COLO668 (cell line): ENCODE measurements around the gene STON2.
A peak's percentile ranks its signal among the peaks of the same experiment; 100 is the strongest.
"Not testable (repeated sequence)": the region's sequence is repeated elsewhere in the genome, so short reads cannot be mapped to it uniquely, and the experiment has no call there.

ENCODE experiments used
- DNase-seq: peaks from one replicate; lab custom pipeline; 2025; ENCODE audit not compliant: unreplicated experiment; lab: John Stamatoyannopoulos, UW

STON2 gene

GRCh38 chr14:81272317-81272716 is 127.8 kb downstream of the STON2 start:
- no peak for DNase-seq

DNA sequence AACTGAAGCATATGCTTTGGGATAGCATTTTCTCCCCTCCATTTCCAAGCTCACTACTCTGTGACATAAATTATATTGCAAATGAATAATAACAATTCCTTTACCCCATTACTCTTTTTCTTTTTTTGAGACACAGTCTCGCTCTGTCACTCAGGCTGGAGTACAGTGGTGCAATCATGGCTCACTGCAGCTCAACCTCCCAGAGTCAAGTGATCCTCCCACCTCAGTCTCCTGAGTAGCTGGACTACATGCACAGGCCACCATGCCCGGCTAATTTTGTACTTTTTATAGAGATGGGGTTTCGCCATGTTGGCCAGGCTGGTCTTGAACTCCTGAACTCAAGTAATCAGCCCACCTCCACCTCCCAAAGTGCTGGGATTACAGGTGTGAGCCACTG is 130.1 kb downstream of the STON2 start:
- DNase-seq = no peak

- peak; percentile 46 for DNase-seq
These were observed 130.8 kb downstream of the STON2 start for GRCh38 chr14:81269100-81269978.

- DNase-seq = no peak
These were observed 132.1 kb downstream of the STON2 start for GRCh38 chr14:81268016-81268416.

DNA sequence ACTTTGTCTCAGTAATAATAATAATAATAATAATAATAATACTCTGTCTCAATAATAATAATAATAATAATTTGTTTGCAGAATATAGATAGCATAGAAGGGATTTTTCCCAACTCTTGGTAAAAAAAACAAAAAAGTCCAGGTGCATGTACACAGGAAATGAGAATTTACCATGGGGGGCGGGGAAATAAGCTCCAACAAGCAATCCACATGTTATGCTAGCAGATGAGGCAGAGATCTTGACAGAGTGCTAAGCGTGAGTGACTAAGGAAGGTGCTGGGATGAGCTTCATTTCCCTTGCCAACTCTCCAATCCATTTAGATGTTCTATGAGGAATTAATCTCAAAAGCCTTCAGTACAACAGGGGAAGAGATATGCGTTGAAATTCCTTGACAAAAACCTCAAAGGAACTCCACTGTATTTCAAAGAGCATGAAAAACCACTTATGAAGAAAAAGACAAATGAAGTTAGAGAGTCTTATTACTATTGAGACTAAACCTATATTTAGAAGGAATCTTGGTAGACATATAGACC is 134.4 kb downstream of the STON2 start:
- no peak for DNase-seq

DNA sequence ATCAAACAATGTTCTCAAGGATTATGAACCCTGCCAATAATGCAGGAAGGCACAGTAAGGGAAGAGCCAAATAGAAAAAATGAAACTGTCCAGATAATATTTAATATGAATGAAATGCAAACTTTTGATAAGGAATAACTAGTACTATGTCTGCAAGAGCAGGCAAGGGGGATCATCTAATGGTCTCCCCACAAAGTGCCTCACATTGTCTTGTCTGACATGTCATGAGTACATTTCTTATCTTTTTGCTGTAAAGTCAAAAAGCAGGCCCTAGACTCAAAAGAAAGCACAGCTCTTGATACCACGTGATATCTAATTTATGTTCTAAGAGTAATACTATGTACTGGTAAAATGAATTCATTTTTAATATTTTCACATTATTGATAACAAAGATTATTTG is 135.5 kb downstream of the STON2 start:
- DNase-seq = no peak

- DNase-seq = no peak
These were observed 136.2 kb downstream of the STON2 start for GRCh38 chr14:81263777-81264410.

- DNase-seq = no peak
These were observed 138.9 kb downstream of the STON2 start for GRCh38 chr14:81261176-81261575.

GRCh38 chr14:81260732-81261131 is 139.4 kb downstream of the STON2 start:
- DNase-seq = no peak

DNA sequence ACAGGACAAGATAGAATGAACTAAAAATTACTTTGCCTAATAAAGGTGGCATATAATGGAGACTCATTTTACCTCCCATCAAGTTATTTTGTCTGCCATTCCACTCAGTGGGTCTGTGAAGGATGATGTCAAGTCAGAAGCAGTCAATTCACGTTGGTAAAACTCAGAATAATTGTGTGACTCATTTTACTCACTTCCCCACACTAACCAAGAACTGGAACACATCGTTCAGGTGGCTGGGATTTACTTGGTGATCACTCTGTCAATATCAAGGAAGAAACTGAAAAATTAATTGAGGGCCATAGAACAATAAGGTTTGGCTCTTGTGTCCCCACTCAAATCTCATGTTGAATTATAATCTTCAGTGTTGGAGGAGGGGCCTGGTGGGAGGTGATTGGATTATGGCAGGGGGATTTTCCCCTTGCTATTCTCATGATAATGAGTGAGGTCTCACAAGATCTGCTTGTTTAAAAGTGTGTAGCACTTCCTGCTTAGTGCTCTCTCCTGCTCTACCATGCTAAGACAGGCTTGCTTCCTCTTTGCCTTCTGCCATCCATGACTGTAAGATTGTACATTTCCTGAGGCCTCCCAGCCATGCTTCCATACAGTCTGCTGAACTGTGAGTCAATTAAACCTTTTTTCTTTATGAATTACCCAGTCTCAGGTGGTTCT is 143.7 kb downstream of the STON2 start:
- no peak for DNase-seq

- no peak for DNase-seq
These were observed 147.8 kb downstream of the STON2 start for GRCh38 chr14:81252278-81252677.

- no peak for DNase-seq
These were observed 152.8 kb downstream of the STON2 start for GRCh38 chr14:81247271-81247766.

- DNase-seq = no peak
These were observed 153.5 kb downstream of the STON2 start for GRCh38 chr14:81246461-81247270.

DNA sequence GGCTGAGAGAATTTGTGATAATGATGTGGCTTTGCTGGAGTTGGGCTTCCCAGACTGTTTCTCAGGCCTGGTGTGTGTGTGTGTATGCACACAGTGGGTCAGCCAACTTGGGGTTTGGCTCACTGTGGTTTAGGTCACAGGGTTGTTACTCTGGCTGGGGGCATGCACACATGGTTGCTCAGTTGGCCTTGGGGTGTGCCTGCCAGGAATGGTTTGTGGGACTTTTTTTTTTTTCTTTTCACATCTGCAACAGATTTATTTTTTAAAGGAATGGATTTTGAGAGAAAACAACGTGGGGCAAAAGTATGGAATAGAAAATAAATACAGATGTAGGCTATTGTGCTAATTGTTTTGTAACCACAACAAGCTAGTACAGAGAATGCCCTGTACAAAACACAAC is 154.4 kb downstream of the STON2 start:
- DNase-seq = no peak

- not testable (repeated sequence) for DNase-seq
These were observed 155.7 kb downstream of the STON2 start for GRCh38 chr14:81244431-81244830.

GRCh38 chr14:81243499-81243898 is 156.6 kb downstream of the STON2 start:
- no peak for DNase-seq

GRCh38 chr14:81236849-81237248 is 163.3 kb downstream of the STON2 start:
- not testable (repeated sequence) for DNase-seq

DNA sequence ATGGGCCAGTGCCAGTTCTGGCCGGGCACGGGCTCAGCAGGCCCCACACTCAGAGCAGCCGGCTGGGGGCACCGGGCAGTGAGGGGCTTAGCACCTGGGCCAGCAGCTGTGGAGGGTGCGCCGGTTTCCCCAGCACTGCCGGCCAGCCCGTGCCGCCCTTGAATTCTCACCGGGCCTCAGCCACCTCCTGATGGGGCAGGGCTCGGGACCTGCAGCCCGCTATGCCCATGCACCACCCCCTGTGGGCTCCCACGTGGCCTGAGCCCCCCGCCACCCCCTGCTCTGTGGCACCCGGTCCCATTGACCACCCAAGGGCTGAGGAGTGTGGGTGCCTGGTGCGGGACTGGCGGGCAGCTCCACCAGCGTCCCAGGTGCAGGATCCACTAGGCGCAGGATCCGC is 164.0 kb downstream of the STON2 start:
- no peak for DNase-seq

GRCh38 chr14:81235096-81235495 is 165.0 kb downstream of the STON2 start:
- no peak for DNase-seq

- no peak for DNase-seq
These were observed 165.8 kb downstream of the STON2 start for GRCh38 chr14:81234278-81234677.

- no peak for DNase-seq
These were observed 166.5 kb downstream of the STON2 start for GRCh38 chr14:81233615-81234014.
